Measurements from ENCODE around the gene B4GALT2. TPM values are rescaled to one million over a fixed set of nuclear protein-coding genes. Genes with fewer than 3 reads are reported as not detected.
A peak's percentile ranks its signal among the peaks of the same experiment; 100 is the strongest.

B4GALT2 gene
- total RNA-seq, 2 donors from 2014 or later: 34.8 to 63.9 TPM

- H3K27me3 ChIP-seq (replicated peaks; ENCODE audit: insufficient read depth): no peaks in the 10 kb centered on the region
- no peaks in the 10 kb centered on the region for H3K36me3 ChIP-seq
- H3K27ac ChIP-seq: no peak overlapping the region
- H3K4me3 ChIP-seq: no peak overlapping the region
- DNase-seq (ENCODE audit: low spot score): no peak
- WGBS: 73% methylated on average over 6 of the region's 6 CpGs
- H3K4me1 ChIP-seq (replicated peaks): peaks cover 6% of the 10 kb centered on the region
- intact Hi-C loops (cut with DNase I): no loop called here
- H3K9me3 ChIP-seq: no peaks in the 10 kb centered on the region
- TF ChIP-seq POLR2A (IDR thresholded peaks at IDR 0.05) (no peak), POLR2AphosphoS5 (IDR thresholded peaks at IDR 0.05) (no peak), CTCF (IDR thresholded peaks at IDR 0.05) (no peak)
Measured at GRCh38 chr1:43987159-43987902, 8.3 kb downstream of the B4GALT2 start.

GRCh38 chr1:43990271-43991199 is 11.5 kb downstream of the B4GALT2 start:
- H3K36me3 ChIP-seq: no peaks in the 10 kb centered on the region
- no peak for TF ChIP-seq POLR2AphosphoS5 (IDR thresholded peaks at IDR 0.05)
- TF ChIP-seq CTCF (IDR thresholded peaks at IDR 0.05): no peak
- DNase-seq (ENCODE audit: low spot score): no peak
- intact Hi-C loops (cut with DNase I): no loop called here
- peak overlapping the region; percentile 45 to 68 for H3K4me3 ChIP-seq
- 73% methylated on average over 19 of the region's 19 CpGs for WGBS
- H3K9me3 ChIP-seq: no peaks in the 10 kb centered on the region
- H3K27me3 ChIP-seq (replicated peaks; ENCODE audit: insufficient read depth): no peaks in the 10 kb centered on the region
- peaks cover 6% of the 10 kb centered on the region for H3K4me1 ChIP-seq (replicated peaks)
- H3K27ac ChIP-seq: peak overlapping the region; percentile 82 to 85

GRCh38 chr1:43991200-43991475 is 12.1 kb downstream of the B4GALT2 start:
- no peaks in the 10 kb centered on the region for H3K9me3 ChIP-seq
- intact Hi-C loops (cut with DNase I): no loop called here
- peaks cover 6% of the 10 kb centered on the region for H3K4me1 ChIP-seq (replicated peaks)
- no peaks in the 10 kb centered on the region for H3K27me3 ChIP-seq (replicated peaks; ENCODE audit: insufficient read depth)
- peak overlapping the region; percentile 82 to 85 for H3K27ac ChIP-seq
- H3K36me3 ChIP-seq: no peaks in the 10 kb centered on the region
- 3% methylated on average over 6 of the region's 10 CpGs for WGBS
- H3K4me3 ChIP-seq: peak overlapping the region; percentile 45 to 68
- no peak for DNase-seq (ENCODE audit: low spot score)
- TF ChIP-seq POLR2AphosphoS5 (IDR thresholded peaks at IDR 0.05) (no peak), POLR2A (IDR thresholded peaks at IDR 0.05) (no peak), CTCF (IDR thresholded peaks at IDR 0.05) (no peak)

- H3K4me1 ChIP-seq (replicated peaks): peaks cover 6% of the 10 kb centered on the region
- H3K27me3 ChIP-seq (replicated peaks; ENCODE audit: insufficient read depth): no peaks in the 10 kb centered on the region
- H3K9me3 ChIP-seq: no peaks in the 10 kb centered on the region
- H3K27ac ChIP-seq: peak within 1 kb of the TSS; percentile 82 to 85
- peak; percentile 86 for DNase-seq (ENCODE audit: low spot score)
- H3K4me3 ChIP-seq: peak within 1 kb of the TSS; percentile 45 to 68
- intact Hi-C loops (cut with DNase I): no loop called here
- under 1% methylated on average over 43 of the region's 66 CpGs for WGBS
- TF ChIP-seq CTCF (IDR thresholded peaks at IDR 0.05) (no peak), POLR2AphosphoS5 (IDR thresholded peaks at IDR 0.05) (peak; percentile 82), POLR2A (IDR thresholded peaks at IDR 0.05) (peak; percentile 65)
- no peaks in the 10 kb centered on the region for H3K36me3 ChIP-seq
Measured at GRCh38 chr1:43991476-43992231, 12.6 kb downstream of the B4GALT2 start, which contains the start of gene CCDC24. TSS of gene CCDC24 (plus strand) at chr1:43991599. CDS start at chr1:43991879, 280 bp downstream.
